Measurements from ENCODE around the gene RABL3.
A peak's percentile ranks its signal among the peaks of the same experiment; 100 is the strongest.
"Not testable (repeated sequence)": the region's sequence is repeated elsewhere in the genome, so short reads cannot be mapped to it uniquely, and the experiment has no call there.

Gene RABL3

DNA sequence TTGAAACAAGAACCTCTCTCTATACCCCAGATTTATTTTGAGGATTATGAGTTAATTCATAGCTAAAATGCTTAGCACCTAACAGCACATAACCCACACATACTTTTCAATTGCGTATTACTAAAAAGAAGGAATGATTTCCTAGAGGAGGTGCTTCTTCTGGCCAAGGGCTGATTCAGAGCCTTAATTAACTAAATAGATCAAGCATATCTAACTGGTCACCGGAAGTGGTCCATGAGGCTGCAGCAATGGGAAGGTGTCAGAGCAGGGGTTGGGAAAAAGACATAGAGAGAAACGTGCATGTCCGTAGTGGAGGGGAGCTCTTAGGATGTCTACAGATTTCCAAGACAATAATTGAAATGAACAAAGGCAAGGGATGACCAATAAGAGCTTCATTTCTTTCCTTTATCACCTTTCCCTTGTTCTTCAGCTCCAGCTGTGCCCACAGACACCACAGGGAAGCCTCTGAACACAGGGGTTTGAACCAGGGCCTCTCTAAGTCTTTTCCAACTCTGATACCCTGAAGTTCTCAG, 60.7 kb downstream of the RABL3 start:
- peak overlapping the region; percentile 44 for H3K27ac ChIP-seq (ENCODE audit: low read length)
- peaks cover 42% of the 10 kb centered on the region; the same call in 1 of the 2 replicates for H3K4me1 ChIP-seq (ENCODE audit: insufficient read depth, low read length)
- no peaks in the 10 kb centered on the region for H3K36me3 ChIP-seq (ENCODE audit: insufficient read depth, low read depth, low read length)
- no peak overlapping the region for H3K4me3 ChIP-seq (ENCODE audit: low read length)
- no peaks in the 10 kb centered on the region for H3K9me3 ChIP-seq (ENCODE audit: insufficient read depth, low read depth, low read length)
- H3K9ac ChIP-seq (ENCODE audit: low read depth, low read length), result peak overlapping the region; percentile 52; the same call in 1 of the 2 replicates
- H3K27me3 ChIP-seq (ENCODE audit: insufficient read depth, low read length), result no peaks in the 10 kb centered on the region

- Histone ChIP-seq H3K9ac (ENCODE audit: low read depth, low read length) (peak overlapping the region; percentile 52; the same call in 1 of the 2 replicates), H3K4me1 (ENCODE audit: insufficient read depth, low read length) (peaks cover 46% of the 10 kb centered on the region; the same call in 1 of the 2 replicates), H3K4me3 (ENCODE audit: low read length) (no peak overlapping the region), H3K36me3 (ENCODE audit: insufficient read depth, low read depth, low read length) (no peaks in the 10 kb centered on the region), H3K27me3 (ENCODE audit: insufficient read depth, low read length) (no peaks in the 10 kb centered on the region), H3K27ac (ENCODE audit: low read length) (peak overlapping the region; percentile 44), H3K9me3 (ENCODE audit: insufficient read depth, low read depth, low read length) (no peaks in the 10 kb centered on the region)
Observed at GRCh38 chr3:120681018-120681417, 61.3 kb downstream of the RABL3 start.

DNA sequence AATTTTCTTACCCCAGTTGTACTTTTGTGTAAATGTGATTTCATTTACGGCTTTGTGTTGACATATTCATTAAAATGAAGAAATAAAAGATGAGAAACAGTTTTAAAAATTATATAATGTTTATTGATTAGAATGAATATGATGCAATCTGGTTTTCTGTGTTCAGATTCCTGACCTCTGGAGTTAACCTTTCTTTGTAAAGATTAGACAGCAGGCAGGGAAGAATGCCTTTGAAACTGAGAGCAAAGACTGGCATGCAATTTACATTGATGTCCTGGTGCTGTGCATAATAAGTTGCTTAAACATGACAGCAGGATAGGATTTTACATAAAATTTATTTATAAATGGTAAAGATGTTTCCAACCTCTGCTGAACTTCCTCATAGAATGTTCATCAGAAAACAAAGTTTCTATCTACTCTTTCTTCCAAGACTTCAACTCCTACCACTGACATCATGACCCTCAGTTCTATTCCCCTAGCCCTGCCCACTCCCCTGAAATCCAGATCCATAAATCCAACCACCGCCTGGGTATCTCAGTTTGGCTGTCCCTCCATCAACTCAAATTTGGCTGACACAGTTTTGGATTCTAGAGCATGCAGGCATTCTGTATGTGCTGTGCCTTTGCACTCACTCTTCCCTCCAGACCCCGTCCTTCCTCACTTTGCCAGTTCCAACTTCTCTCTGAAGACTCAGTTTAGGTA, 62.0 kb downstream of the RABL3 start:
- Histone ChIP-seq H3K9ac (ENCODE audit: low read depth, low read length) (peak overlapping the region; percentile 52; the same call in 1 of the 2 replicates), H3K9me3 (ENCODE audit: insufficient read depth, low read depth, low read length) (no peaks in the 10 kb centered on the region), H3K27me3 (ENCODE audit: insufficient read depth, low read length) (no peaks in the 10 kb centered on the region), H3K36me3 (ENCODE audit: insufficient read depth, low read depth, low read length) (no peaks in the 10 kb centered on the region), H3K4me1 (ENCODE audit: insufficient read depth, low read length) (peaks cover 46% of the 10 kb centered on the region; the same call in 1 of the 2 replicates), H3K4me3 (ENCODE audit: low read length) (0 out of 2 replicates have a peak overlapping the region, but pooled peaks have one; percentile 17), H3K27ac (ENCODE audit: low read length) (peak overlapping the region; percentile 44)

DNA sequence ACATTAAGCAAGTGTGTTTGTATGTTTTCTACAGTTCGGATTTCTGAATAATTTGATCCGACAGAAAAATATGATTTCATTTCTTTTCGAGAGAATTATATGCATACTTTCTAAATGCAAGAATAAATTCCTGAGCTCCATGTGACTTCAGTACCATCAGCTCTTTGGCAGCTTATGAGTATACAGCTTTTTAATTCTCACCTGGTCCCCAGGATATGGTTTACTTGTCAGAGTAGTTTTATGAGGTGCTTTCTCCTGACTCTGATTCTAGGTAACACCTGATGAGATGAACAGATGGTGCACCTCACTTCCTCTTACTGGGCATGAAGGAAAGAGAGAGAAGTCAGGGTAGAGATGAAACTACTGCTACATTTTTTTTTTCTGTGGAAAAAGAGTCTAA, 63.3 kb downstream of the RABL3 start:
- Histone ChIP-seq H3K27me3 (ENCODE audit: insufficient read depth, low read length) (no peaks in the 10 kb centered on the region), H3K36me3 (ENCODE audit: insufficient read depth, low read depth, low read length) (no peaks in the 10 kb centered on the region), H3K9ac (ENCODE audit: low read depth, low read length) (peak overlapping the region; percentile 84; the same call in 1 of the 2 replicates), H3K4me3 (ENCODE audit: low read length) (no peak overlapping the region), H3K27ac (ENCODE audit: low read length) (peak overlapping the region; percentile 84), H3K4me1 (ENCODE audit: insufficient read depth, low read length) (peaks cover 46% of the 10 kb centered on the region; the same call in 1 of the 2 replicates), H3K9me3 (ENCODE audit: insufficient read depth, low read depth, low read length) (no peaks in the 10 kb centered on the region)

GRCh38 chr3:120678331-120678947, 63.9 kb downstream of the RABL3 start:
- Histone ChIP-seq H3K27ac (ENCODE audit: low read length) (peak overlapping the region; percentile 84), H3K36me3 (ENCODE audit: insufficient read depth, low read depth, low read length) (no peaks in the 10 kb centered on the region), H3K9ac (ENCODE audit: low read depth, low read length) (peak overlapping the region; percentile 84), H3K9me3 (ENCODE audit: insufficient read depth, low read depth, low read length) (no peaks in the 10 kb centered on the region), H3K27me3 (ENCODE audit: insufficient read depth, low read length) (no peaks in the 10 kb centered on the region), H3K4me3 (ENCODE audit: low read length) (peak overlapping the region; percentile 37; the same call in 1 of the 2 replicates), H3K4me1 (ENCODE audit: insufficient read depth, low read length) (peaks cover 46% of the 10 kb centered on the region; the same call in 1 of the 2 replicates)

- not testable (repeated sequence) for H3K4me3 ChIP-seq (ENCODE audit: low read length); H3K36me3 ChIP-seq (ENCODE audit: insufficient read depth, low read depth, low read length); H3K9me3 ChIP-seq (ENCODE audit: insufficient read depth, low read depth, low read length); H3K9ac ChIP-seq (ENCODE audit: low read depth, low read length); H3K27ac ChIP-seq (ENCODE audit: low read length); H3K27me3 ChIP-seq (ENCODE audit: insufficient read depth, low read length)
- H3K4me1 ChIP-seq (ENCODE audit: insufficient read depth, low read length), result peaks cover 44% of the 10 kb centered on the region; the same call in 1 of the 2 replicates
Observed at GRCh38 chr3:120677193-120677592, 65.1 kb downstream of the RABL3 start.

GRCh38 chr3:120673116-120673515, 69.2 kb downstream of the RABL3 start:
- Histone ChIP-seq H3K4me3 (ENCODE audit: low read length) (no peak overlapping the region), H3K4me1 (ENCODE audit: insufficient read depth, low read length) (peaks cover 14% of the 10 kb centered on the region; the same call in 1 of the 2 replicates), H3K27ac (ENCODE audit: low read length) (no peak overlapping the region), H3K36me3 (ENCODE audit: insufficient read depth, low read depth, low read length) (no peaks in the 10 kb centered on the region), H3K9ac (ENCODE audit: low read depth, low read length) (no peak overlapping the region), H3K27me3 (ENCODE audit: insufficient read depth, low read length) (no peaks in the 10 kb centered on the region), H3K9me3 (ENCODE audit: insufficient read depth, low read depth, low read length) (no peaks in the 10 kb centered on the region)

GRCh38 chr3:120670576-120670975, 71.7 kb downstream of the RABL3 start:
- Histone ChIP-seq H3K9me3 (ENCODE audit: insufficient read depth, low read depth, low read length) (no peaks in the 10 kb centered on the region), H3K27me3 (ENCODE audit: insufficient read depth, low read length) (no peaks in the 10 kb centered on the region), H3K36me3 (ENCODE audit: insufficient read depth, low read depth, low read length) (no peaks in the 10 kb centered on the region), H3K4me3 (ENCODE audit: low read length) (no peak overlapping the region), H3K4me1 (ENCODE audit: insufficient read depth, low read length) (peaks cover 4% of the 10 kb centered on the region; the same call in 1 of the 2 replicates), H3K27ac (ENCODE audit: low read length) (no peak overlapping the region), H3K9ac (ENCODE audit: low read depth, low read length) (no peak overlapping the region)

DNA sequence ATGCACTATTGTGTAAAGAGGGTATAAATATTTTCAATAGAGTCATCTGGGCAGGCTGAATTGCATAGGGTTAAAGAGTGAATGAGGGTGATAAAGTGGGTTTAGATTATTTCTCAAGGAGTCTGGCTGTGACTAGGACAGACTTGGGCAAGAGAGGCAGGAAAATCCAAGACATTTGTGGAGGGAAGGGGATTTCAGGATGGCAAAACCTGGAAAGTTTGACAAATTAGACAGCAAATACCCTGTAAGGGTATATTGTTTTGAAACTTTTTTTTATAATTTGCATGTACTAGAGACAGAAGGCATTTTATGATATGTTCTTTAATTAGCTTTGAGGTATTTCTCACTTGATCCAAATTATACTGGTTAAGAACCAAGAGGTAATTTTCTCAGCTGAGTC, 77.4 kb downstream of the RABL3 start:
- Histone ChIP-seq H3K9me3 (ENCODE audit: insufficient read depth, low read depth, low read length) (no peaks in the 10 kb centered on the region), H3K27me3 (ENCODE audit: insufficient read depth, low read length) (no peaks in the 10 kb centered on the region), H3K9ac (ENCODE audit: low read depth, low read length) (no peak overlapping the region), H3K36me3 (ENCODE audit: insufficient read depth, low read depth, low read length) (no peaks in the 10 kb centered on the region), H3K27ac (ENCODE audit: low read length) (no peak overlapping the region), H3K4me1 (ENCODE audit: insufficient read depth, low read length) (peaks cover 4% of the 10 kb centered on the region; the same call in 1 of the 2 replicates), H3K4me3 (ENCODE audit: low read length) (no peak overlapping the region)

DNA sequence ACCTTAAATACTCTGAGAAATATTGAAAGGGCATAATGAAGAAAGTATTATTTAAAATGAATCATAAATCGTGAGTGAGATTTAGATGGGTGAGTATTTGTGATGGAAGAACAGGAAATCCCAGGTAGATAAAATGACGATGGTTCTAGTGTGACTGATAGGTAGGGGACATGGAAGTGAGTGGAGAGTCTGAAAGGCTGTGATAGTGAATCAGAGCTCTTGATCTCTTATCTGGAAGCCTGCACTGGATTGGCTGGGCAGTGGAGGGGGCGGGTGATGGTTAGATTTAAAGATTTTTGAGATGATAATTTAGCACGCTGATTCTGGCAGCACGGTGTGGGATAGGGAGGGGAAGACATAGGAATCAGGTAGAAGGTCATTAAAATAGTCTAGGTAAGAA, 80.4 kb downstream of the RABL3 start:
- Histone ChIP-seq H3K9ac (ENCODE audit: low read depth, low read length) (no peak overlapping the region), H3K4me3 (ENCODE audit: low read length) (no peak overlapping the region), H3K4me1 (ENCODE audit: insufficient read depth, low read length) (no peaks in the 10 kb centered on the region), H3K9me3 (ENCODE audit: insufficient read depth, low read depth, low read length) (peaks cover 10% of the 10 kb centered on the region), H3K27me3 (ENCODE audit: insufficient read depth, low read length) (no peaks in the 10 kb centered on the region), H3K27ac (ENCODE audit: low read length) (no peak overlapping the region), H3K36me3 (ENCODE audit: insufficient read depth, low read depth, low read length) (no peaks in the 10 kb centered on the region)

DNA sequence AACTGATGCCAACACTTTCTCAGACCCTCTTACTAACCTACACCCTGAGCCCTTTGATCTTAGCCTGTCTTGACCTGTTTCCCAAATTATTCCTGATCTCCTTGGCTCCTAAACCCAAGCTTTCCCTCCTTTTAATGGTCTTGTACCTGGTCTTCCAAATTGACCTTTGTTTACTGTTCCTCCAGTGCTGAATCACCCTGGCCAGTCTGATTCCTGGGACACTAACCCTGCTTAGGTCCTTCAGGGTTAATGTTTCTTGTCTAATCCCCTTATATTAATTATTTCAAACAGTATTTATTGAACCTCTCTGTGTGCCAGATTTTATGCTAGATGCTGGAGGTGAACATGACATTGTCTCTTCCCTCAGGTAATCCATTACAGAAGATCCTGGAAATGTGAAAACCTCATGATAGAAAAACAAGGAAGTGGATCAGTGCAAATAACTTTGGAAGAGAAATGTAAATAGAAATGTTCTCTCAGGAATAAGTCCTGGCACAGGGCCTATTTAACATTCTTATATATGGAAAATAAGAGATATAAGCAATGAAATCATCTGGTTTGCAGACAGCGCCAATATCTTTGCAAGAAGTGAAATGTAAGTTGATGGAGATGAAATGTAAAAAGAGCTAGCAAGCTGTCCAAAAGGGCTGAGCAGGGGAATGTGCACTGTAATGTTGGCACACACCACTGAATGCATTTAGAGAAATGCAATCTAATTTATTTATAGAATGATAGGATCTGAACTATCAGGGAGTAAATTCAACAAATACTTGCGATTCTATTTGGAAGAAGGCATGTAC, 81.0 kb downstream of the RABL3 start:
- peaks cover 10% of the 10 kb centered on the region for H3K9me3 ChIP-seq (ENCODE audit: insufficient read depth, low read depth, low read length)
- no peak overlapping the region for H3K9ac ChIP-seq (ENCODE audit: low read depth, low read length)
- no peak overlapping the region for H3K27ac ChIP-seq (ENCODE audit: low read length)
- H3K4me1 ChIP-seq (ENCODE audit: insufficient read depth, low read length), result no peaks in the 10 kb centered on the region
- no peak overlapping the region for H3K4me3 ChIP-seq (ENCODE audit: low read length)
- H3K27me3 ChIP-seq (ENCODE audit: insufficient read depth, low read length), result no peaks in the 10 kb centered on the region
- no peaks in the 10 kb centered on the region for H3K36me3 ChIP-seq (ENCODE audit: insufficient read depth, low read depth, low read length)
